Gastrocnemius medialis (tissue), 4 donors: Measurements from ENCODE around the gene CCDC87.

Experiments used
- POLR2A ChIP-seq, 2 donors: fragments of 450-650 bp; IDR thresholded peaks; one replicate each; pipeline ENCODE4 v1.6.1; 2017; ENCODE audit warnings: antibody characterized with exemption in 2 of 2, mild to moderate bottlenecking in 2 of 2, moderate library complexity in 2 of 2
- TF ChIP-seq, protein P1 (sequence below), 5 experiments: fragments of 450-650 bp in 3 of 5; fragments of 200-600 bp in 2 of 5; sonication (generic) in 2 of 5; IDR thresholded peaks in 4 of 5; conservative IDR thresholded peaks in 1 of 5; 1 replicate in 4 of 5; 2 replicates in 1 of 5; pipeline ENCODE4 v1.5.1; 2016 to 2019; ENCODE audit warnings: antibody characterized with exemption in 5 of 5, mild to moderate bottlenecking in 3 of 5, moderate library complexity in 3 of 5

DNA sequence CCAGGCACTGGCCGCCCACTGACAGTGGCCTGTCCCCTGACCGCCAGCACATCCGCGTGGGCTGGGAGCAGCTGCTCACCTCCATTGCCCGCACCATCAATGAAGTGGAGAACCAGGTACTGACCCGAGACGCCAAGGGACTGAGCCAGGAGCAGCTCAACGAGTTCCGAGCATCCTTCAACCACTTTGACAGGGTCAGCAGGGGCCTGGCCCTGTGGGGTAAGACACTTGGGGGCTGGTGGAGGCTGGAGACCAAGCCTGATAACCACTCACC is 31.0 kb downstream of the CCDC87 start:
- TF ChIP-seq POLR2A (IDR thresholded peaks at IDR 0.05), result no peak
- TF ChIP-seq, protein P1, sequence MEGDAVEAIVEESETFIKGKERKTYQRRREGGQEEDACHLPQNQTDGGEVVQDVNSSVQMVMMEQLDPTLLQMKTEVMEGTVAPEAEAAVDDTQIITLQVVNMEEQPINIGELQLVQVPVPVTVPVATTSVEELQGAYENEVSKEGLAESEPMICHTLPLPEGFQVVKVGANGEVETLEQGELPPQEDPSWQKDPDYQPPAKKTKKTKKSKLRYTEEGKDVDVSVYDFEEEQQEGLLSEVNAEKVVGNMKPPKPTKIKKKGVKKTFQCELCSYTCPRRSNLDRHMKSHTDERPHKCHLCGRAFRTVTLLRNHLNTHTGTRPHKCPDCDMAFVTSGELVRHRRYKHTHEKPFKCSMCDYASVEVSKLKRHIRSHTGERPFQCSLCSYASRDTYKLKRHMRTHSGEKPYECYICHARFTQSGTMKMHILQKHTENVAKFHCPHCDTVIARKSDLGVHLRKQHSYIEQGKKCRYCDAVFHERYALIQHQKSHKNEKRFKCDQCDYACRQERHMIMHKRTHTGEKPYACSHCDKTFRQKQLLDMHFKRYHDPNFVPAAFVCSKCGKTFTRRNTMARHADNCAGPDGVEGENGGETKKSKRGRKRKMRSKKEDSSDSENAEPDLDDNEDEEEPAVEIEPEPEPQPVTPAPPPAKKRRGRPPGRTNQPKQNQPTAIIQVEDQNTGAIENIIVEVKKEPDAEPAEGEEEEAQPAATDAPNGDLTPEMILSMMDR (IDR thresholded peaks at IDR 0.05 in 4 of 5, conservative IDR thresholded peaks at IDR 0.05 in 1 of 5), result no peak
